Middle frontal gyrus (tissue), 1 donor: ENCODE data around the gene TXNRD1.
A peak's percentile ranks its signal among the peaks of the same experiment; 100 is the strongest.
"Not testable (repeated sequence)": the region's sequence is repeated elsewhere in the genome, so short reads cannot be mapped to it uniquely, and the experiment has no call there.

ENCODE experiments used
- DNase-seq: peaks from one replicate; pipeline ENCODE4 v3.0.0-alpha.2; 2015; ENCODE audit warnings: low spot score; ENCODE audit errors: extremely low spot score

TXNRD1 gene

DNA sequence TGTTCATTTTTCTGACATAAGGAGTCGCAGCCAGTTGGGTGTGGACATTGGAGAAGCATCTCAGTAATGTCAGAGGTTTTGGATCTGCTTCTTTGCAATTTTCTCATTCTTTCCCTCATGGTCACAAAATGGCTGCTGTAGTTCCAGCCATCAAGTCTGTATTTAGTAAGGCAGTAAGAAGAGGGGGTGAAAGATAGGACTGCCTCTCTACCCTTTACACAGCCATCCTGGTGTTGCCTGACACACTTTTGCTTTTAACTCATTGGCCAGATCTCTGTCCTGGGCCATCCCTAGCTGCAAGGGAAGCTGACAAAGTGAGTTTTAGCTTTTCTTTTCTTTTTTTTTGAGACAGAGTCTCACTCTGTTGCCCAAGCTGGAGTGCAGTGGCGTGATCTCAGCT is 154.1 kb downstream of the TXNRD1 start:
- no peak for DNase-seq

- DNase-seq: no peak
Measured at GRCh38 chr12:104371043-104371870, 155.7 kb downstream of the TXNRD1 start.

DNA sequence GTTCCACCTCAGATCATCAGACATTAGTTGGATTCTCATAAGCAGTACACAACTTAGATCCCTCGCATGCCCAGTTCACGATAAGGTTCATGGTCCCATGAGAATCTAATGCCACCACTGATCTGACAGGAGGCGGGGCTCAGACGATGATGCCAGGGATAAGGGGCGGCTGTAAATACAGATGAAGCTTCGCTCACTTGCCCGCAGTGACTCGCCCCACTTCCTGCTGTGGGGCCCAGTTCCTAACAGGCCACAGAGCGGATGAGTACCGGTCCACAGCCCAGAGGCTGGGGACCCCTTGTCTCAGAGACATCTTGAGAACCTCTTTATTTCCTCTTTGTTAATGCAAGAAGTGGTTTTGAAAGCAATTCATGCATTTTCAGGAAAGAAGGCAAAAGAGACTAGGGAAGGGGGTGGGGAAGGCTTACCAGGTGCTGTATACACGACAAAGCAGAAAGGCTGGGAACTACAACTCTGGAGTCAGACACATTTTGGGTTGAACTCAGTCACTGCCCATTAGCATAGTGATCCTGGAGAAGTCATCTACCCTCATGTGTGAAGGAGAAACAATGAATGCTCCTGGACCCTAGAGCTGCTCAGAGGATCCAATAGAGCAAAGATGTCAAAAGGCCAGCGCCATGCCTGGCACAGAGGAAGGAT is 156.6 kb downstream of the TXNRD1 start:
- DNase-seq: no peak

DNA sequence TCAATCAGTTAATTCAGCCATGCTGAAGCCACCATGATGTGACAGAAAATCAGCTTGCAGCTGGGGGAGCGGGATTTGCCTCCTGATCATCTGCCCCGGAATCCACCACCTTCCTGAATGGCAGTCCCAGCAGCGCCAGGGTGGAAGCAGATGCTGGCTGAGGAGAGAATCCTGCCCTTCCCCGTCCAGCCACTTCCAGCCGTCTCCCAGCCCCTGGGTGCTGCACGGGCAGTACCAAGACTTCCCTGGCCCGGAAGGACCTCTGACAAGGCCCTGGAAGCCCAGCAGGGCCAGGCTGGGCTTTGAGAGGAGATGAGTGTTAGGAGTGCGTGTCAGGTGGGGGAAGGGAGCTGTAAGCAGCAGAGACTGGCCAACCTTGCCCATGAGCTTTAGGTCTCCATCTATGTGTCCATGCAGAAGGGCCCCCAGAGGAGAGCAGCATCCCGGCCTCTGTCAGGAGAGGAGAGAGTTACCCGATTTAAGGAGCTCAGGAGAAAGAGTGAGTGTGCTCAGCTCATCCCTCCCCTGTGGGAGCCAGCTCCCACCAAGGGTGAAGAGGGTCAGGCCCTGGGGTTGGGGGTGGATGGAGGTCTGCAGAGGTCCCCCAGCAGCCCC is 157.2 kb downstream of the TXNRD1 start:
- no peak for DNase-seq

GRCh38 chr12:104374071-104374470 is 158.5 kb downstream of the TXNRD1 start:
- DNase-seq: no peak

GRCh38 chr12:104374806-104375205 is 159.2 kb downstream of the TXNRD1 start:
- no peak for DNase-seq

DNA sequence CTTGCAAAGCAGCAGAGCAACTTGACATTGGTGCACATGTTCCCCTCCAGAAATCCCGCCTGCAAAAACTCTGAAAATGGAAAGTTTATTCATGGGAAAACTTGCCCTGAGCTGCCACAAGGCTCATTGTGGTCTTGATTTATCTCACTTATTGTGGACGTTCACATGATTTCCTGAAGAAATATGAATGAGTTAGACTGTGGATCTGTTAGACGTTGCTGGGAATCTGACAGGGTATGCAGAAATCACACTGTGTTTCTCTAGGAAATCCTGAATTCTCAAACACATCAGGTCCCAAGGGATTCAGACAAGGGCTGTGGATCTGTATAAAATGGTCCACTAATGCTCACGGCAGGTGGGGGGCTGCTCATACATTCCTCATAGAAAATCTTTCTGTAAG is 160.2 kb downstream of the TXNRD1 start:
- DNase-seq: no peak

GRCh38 chr12:104376650-104377513 is 161.3 kb downstream of the TXNRD1 start:
- DNase-seq: no peak

DNA sequence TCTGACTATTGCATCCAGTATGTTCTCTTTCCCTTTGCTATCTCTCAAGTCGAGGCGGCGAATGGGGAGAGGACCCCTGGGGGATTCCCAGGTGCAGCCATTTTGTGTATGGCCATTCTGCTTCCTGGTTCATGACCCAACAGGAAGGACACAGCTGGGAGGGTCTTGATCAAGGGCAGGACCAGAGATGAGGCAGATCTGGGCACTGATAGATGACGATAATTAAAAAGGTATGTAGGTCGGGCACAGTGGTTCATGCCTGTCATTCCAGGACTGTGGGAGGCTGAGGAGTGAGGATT is 161.9 kb downstream of the TXNRD1 start:
- no peak for DNase-seq

- no peak for DNase-seq
Measured at GRCh38 chr12:104378427-104378826, 162.8 kb downstream of the TXNRD1 start.

DNA sequence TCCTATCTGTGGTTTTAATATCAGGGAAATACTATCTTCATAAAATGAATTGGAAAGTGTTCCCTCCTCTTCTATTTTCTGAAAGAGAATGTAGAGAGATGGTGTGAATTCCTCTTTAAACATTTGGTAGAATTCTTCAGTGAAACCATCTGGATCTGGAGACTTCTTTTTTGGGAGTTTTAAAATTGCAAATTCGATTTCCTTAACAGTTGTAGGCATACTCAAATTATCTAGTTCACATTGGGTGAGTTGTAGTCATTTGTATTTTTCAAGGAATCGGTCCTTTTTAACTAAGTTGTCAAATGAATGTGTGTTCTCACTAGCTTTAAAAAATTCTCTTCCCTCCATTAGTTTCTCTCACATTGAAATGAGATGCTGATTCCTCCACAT is 165.8 kb downstream of the TXNRD1 start:
- DNase-seq: peak; percentile 22

DNA sequence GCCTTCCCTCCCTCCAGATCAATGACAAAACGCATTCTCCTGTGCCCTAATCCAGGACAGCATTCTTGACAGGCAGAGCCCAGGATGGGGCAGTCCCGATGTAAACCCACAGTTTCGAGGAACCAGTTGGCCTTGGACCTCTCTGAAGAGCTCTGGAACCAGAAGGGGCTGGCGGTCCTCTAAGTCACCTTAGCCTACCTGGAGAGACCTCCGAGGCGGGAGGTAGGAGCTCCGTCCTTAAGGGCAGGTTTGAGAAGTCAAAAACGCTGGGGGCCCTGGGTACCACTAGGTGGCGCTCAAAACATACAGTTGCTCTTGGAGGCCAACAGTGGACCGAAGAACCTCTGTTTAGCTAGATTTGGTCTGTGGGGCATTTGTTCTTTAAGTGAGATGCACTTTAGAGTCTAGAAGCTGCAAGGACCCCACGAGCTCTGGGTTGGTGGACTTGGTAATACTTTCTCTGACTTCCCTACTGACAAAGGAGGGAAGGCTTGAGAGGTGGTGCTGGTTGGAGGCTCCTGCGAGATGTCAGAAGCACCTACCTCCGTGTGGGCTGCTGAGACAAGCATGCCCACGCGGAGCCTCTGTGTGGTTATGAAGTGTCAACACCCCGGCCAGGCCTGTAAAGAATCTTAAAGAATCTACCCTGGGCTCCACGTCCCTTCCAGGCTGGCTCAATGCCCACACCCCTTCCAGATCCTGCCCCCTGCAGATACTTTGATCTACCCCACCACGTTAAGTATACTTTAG is 166.3 kb downstream of the TXNRD1 start:
- peak; percentile 75 for DNase-seq

DNA sequence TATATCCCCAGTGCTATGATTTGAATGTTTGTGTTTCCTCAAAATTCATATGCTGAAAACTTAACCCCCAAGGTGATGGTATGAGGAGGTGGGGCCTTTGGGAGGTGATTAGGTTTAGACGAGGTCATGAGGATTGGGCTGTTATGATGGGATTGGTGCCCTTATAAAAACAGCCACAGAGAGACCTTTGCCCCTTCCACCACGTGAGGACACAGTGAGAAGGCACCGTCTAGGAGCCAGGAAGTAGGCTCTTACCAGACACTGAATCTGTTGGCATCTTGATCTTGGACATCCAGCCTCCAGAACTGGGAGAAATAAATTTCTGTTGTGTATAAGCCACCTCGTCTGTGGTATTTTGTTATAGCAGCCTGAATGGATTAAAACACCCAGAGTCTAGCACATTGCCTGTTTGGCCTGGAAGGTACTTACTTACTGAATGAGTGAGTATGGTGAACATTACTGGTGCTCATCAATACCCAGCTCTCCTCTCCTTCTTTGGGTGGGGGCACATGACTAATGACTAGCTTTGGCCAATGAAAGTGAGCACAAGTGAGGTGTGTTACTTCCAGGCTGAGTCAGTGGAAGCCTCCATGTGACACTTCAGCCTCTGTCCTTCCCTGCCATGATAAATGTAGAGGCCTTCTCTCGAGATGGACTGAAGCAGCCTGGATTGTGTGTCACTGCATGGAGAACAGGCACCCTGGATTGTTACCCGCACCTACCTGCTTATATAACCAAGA is 168.7 kb downstream of the TXNRD1 start:
- DNase-seq: no peak

DNA sequence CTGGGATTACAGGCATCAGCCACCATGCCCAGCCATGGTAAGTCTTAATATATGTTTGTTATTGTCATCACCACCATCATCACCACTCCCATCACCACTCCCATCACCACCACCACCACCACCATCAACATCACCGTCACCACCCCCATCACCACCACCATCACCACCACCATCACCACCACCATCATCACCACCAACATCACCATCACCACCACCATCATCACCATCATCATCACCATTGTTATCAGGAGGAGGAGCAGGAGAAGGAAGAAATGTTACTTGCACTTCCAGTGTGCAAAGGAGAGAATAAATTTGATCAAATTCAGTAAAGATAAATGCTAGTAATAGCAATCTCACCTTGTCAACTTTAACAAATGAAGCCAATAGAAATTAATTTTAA is 169.9 kb downstream of the TXNRD1 start:
- no peak for DNase-seq

DNA sequence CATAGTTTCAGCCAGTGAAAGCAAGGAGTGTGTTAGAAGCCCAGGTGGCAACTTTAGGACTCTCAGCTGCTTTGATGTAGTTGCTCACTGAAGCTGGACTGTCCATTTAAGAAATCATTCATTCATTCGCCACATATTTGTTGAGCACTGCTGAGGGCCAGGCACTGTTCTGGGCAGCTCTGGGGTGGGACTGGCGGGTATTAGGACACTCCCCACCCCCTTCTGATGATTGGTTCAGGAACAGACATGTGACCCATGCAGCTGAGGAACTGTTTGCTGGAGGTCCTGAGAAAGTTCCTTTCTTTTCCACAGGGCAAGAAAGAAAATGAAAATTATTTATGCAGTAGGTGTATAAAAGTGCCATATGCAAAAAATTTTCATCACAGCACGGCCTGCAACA is 170.9 kb downstream of the TXNRD1 start:
- DNase-seq: no peak

DNA sequence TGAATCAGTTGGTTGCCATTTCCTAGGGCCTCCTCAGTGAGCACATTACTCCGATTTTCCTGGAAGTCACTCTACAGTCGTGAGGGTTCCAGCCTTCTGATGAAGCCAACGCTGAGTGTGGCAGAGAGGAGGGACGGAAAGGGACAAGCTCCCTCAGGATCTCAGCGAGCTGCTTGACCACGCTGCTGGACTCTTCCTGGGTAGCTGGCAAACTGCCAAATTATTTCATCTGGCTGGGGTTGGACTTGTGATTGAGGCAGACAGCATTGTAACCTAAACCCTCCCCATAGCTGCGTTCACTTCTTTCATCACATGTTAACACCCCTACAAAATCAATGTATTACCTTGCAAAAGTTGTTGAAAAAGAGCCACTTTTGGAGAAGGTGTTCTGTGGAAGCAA is 171.6 kb downstream of the TXNRD1 start:
- DNase-seq: no peak

DNA sequence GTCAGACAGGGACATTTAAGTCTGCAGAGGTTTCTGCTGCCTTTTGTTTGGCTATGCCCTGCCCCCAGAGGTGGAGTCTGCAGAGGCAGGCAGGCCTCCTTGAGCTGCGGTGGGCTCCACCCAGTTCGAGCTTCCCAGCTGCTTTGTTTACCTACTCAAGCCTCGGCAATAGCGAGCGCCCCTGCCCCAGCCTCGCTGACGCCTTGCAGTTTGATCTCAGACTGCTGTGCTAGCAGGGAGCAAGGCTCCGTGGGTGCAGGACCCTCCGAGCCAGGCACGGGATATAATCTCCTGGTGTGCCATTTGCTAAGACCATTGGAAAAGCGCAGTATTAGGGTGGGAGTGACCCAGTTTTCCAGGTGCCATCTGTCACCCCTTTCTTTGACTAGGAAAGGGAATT is 178.5 kb downstream of the TXNRD1 start:
- DNase-seq: not testable (repeated sequence)
